ENCODE results near the gene ZNF182. TPM values are rescaled to one million over a fixed set of nuclear protein-coding genes. Genes with fewer than 3 reads are reported as not detected.
"Not testable (repeated sequence)": the region's sequence is repeated elsewhere in the genome, so short reads cannot be mapped to it uniquely, and the experiment has no call there.

The ZNF182 gene
- total RNA-seq, 1 donor from 2014 or later: 6.8 TPM

DNA sequence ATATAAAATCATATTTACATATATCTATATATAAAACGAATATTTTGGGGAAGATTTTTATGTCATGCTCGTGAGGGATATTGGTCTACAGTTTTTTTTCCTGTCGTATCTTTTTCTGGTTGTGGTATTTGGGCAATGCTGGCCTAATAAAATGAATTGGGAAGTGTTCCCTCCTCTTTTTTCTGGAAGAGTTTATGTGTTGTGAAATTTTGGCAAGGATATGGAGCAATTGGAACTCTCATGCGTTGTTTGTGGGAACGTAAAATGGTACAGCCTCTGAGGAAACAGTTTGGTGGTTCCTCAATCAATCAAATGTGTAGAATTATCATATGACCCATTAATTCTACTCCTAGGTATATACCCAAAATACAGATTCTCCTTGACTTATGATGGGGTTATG lies 69.8 kb downstream of the ZNF182 start:
- H3K9me3 Mint-ChIP-seq: no peaks in the 10 kb centered on the region
- no peaks in the 10 kb centered on the region for H3K36me3 Mint-ChIP-seq
- no peak overlapping the region for H3K4me3 Mint-ChIP-seq
- TF ChIP-seq CTCF (conservative IDR thresholded peaks at IDR 0.05): no peak
- no peak overlapping the region for H3K27ac Mint-ChIP-seq
- H3K4me1 Mint-ChIP-seq (ENCODE audit: unreplicated experiment): peaks cover 8% of the 10 kb centered on the region
- H3K27me3 Mint-ChIP-seq: no peaks in the 10 kb centered on the region
- DNase-seq (ENCODE audit: extremely low spot score, unreplicated experiment): no peak

DNA sequence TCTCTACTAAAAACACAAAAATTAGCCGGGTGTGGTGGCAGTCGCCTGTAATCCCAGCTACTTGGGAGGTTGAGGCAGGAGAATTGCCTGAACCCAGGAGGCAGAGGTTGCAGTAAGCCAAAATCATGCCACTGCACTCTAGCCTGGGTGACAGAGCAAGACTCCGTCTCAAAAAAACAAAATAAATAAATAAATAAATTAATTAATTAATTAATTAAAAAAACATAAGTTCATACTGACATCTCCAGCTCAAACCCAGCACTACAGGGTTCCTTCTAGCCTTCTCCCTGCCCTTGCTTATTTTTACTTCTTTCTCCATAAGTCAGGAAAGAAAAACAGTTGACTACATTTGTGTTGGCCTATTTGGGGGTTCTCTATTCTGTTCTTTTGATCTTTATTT lies 71.8 kb downstream of the ZNF182 start:
- not testable (repeated sequence) for H3K27ac Mint-ChIP-seq; H3K27me3 Mint-ChIP-seq; H3K4me3 Mint-ChIP-seq; H3K9me3 Mint-ChIP-seq; DNase-seq (ENCODE audit: extremely low spot score, unreplicated experiment); H3K36me3 Mint-ChIP-seq; H3K4me1 Mint-ChIP-seq (ENCODE audit: unreplicated experiment)

DNA sequence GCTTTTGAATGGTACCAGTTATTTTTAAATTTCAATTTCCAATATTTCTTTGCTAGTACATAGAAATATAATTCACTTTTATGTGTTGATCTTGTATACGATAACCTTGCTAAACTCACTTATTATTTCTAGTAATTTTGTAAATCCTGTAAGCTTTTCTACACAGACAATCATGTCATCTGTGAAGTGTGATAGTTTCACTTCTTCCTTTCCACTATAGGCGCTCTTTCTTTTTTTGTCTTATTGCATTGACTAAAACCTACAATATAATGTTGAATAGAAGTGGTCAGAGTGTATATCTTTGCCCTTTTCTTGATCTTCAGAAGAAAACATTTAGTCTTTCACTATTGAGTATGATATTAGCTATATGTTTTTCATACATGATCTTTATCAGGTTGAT lies 76.6 kb downstream of the ZNF182 start:
- Mint-ChIP-seq H3K27me3 (no peaks in the 10 kb centered on the region), H3K36me3 (no peaks in the 10 kb centered on the region), H3K9me3 (peaks cover 5% of the 10 kb centered on the region), H3K4me1 (ENCODE audit: unreplicated experiment) (no peaks in the 10 kb centered on the region), H3K4me3 (no peak overlapping the region), H3K27ac (no peak overlapping the region)
- DNase-seq (ENCODE audit: extremely low spot score, unreplicated experiment): no peak
- TF ChIP-seq CTCF (conservative IDR thresholded peaks at IDR 0.05): no peak

Other genes starting within 250 kb of the ZNF182 start
- 5.7 and 15.4 TPM in 2 replicates for gene ZNF81, start 167.1 kb downstream of the ZNF182 start, total RNA-seq (ENCODE audit: low replicate concordance)
- not detected in 2 replicates for gene SPACA5, start 3.0 kb upstream of the ZNF182 start, total RNA-seq (ENCODE audit: low replicate concordance)
- 3.6 and 4.4 TPM in 2 replicates for gene ZNF630, start 67.7 kb upstream of the ZNF182 start, total RNA-seq (ENCODE audit: low replicate concordance)
- gene SPACA5B, start 126.6 kb upstream of the ZNF182 start, total RNA-seq (ENCODE audit: low replicate concordance): not detected in 2 replicates
- not detected in 2 replicates for gene SSX5, start 192.8 kb upstream of the ZNF182 start, total RNA-seq (ENCODE audit: low replicate concordance)

Data from type B pancreatic cell (in vitro differentiated cells).